CD14-positive monocyte (primary cell): Measurements from ENCODE around the gene MARCOL. TPM values are rescaled to one million over a fixed set of nuclear protein-coding genes. Genes with fewer than 3 reads are reported as not detected.

Experiments
- DNase-seq, 3 donors: peaks; one replicate each; pipeline ENCODE4 v3.0.0-alpha.2; 2011 to 2022
- H2AFZ ChIP-seq: 2 replicates; pipeline ENCODE4 v1.6.0; 2012; ENCODE audit warnings: mild to moderate bottlenecking, low read depth, low read length, inconsistent platforms; ENCODE audit not compliant: insufficient read depth, poor library complexity, severe bottlenecking
- H3K27ac ChIP-seq, 2 donors: 1 replicate in 1 of 2; 2 replicates in 1 of 2; pipeline ENCODE4 v1.5.1; 2012 to 2013; ENCODE audit warnings: low read length in 2 of 2, control low read depth in 1 of 2, inconsistent platforms in 1 of 2, low read depth in 1 of 2, mild to moderate bottlenecking in 1 of 2
- H3K27me3 ChIP-seq, 2 donors: one replicate each; pipeline versions ENCODE4 v1.6.0 to v1.6.1; 2011 to 2013; ENCODE audit warnings: low read length in 2 of 2; ENCODE audit not compliant: control insufficient read depth in 2 of 2, insufficient read depth in 2 of 2
- H3K36me3 ChIP-seq, 2 donors: replicated peaks in 1 of 2; 1 replicate in 1 of 2; 2 replicates in 1 of 2; pipeline versions ENCODE4 v1.5.1 to v1.6.1; 2012 to 2013; ENCODE audit warnings: low read length in 2 of 2, control low read depth in 1 of 2, inconsistent platforms in 1 of 2, mild to moderate bottlenecking in 1 of 2; ENCODE audit not compliant: insufficient read depth in 2 of 2, control insufficient read depth in 1 of 2
- H3K4me1 ChIP-seq, 2 donors: 1 replicate in 1 of 2; 2 replicates in 1 of 2; pipeline versions ENCODE4 v1.5.1 to v1.6.1; 2012 to 2013; ENCODE audit warnings: low read length in 2 of 2, control low read depth in 1 of 2, inconsistent platforms in 1 of 2, mild to moderate bottlenecking in 1 of 2, moderate library complexity in 1 of 2; ENCODE audit not compliant: insufficient read depth in 2 of 2, control insufficient read depth in 1 of 2
- H3K4me2 ChIP-seq: replicated peaks from 2 replicates; pipeline ENCODE3; 2012; ENCODE audit warnings: low read length, moderate library complexity, mild to moderate bottlenecking; ENCODE audit not compliant: poor library complexity, severe bottlenecking; ENCODE audit errors: extremely low read depth
- H3K4me3 ChIP-seq, 3 experiments: fragments of 200-600 bp in 1 of 3; sonication (generic) in 1 of 3; replicated peaks in 1 of 3; 1 replicate in 2 of 3; 2 replicates in 1 of 3; pipeline ENCODE4 v1.5.1; 2011 to 2013; ENCODE audit warnings: low read length in 3 of 3, mild to moderate bottlenecking in 3 of 3, control low read depth in 2 of 3, low read depth in 2 of 3, inconsistent platforms in 1 of 3, moderate library complexity in 1 of 3
- H3K79me2 ChIP-seq: 2 replicates; pipeline ENCODE4 v1.6.0; 2012; ENCODE audit warnings: mild to moderate bottlenecking, control low read depth, inconsistent platforms, low read length, moderate library complexity; ENCODE audit not compliant: insufficient read depth
- H3K9ac ChIP-seq: 2 replicates; pipeline ENCODE4 v1.6.0; 2017; ENCODE audit warnings: low read length, mild to moderate bottlenecking; ENCODE audit not compliant: insufficient read depth, poor library complexity, severe bottlenecking
- H3K9me3 ChIP-seq, 2 donors: replicated peaks in 1 of 2; 1 replicate in 1 of 2; 2 replicates in 1 of 2; pipeline versions ENCODE4 v1.5.1 to v1.6.1; 2012 to 2013; ENCODE audit warnings: low read length in 2 of 2, control low read depth in 1 of 2; ENCODE audit not compliant: control insufficient read depth in 1 of 2, insufficient read depth in 1 of 2
- H4K20me1 ChIP-seq: 2 replicates; pipeline ENCODE4 v1.6.0; 2012; ENCODE audit warnings: mild to moderate bottlenecking, low read length, control low read depth, moderate library complexity; ENCODE audit not compliant: insufficient read depth
- H3K27ac Mint-ChIP-seq, 7 donors: one replicate each; pipeline ENCODE4 v1.8.0; 2020; ENCODE audit warnings: mild to moderate bottlenecking in 7 of 7, mixed read lengths in 7 of 7, moderate library complexity in 6 of 7, inconsistent platforms in 2 of 7
- H3K27me3 Mint-ChIP-seq, 3 donors: one replicate each; pipeline ENCODE4 v1.8.0; 2021 to 2022; ENCODE audit warnings: low read depth in 3 of 3, mild to moderate bottlenecking in 3 of 3, mixed read lengths in 3 of 3, moderate library complexity in 3 of 3, inconsistent platforms in 1 of 3
- H3K36me3 Mint-ChIP-seq, 2 donors: one replicate each; pipeline ENCODE4 v1.8.0; 2020; ENCODE audit warnings: mixed read lengths in 2 of 2, inconsistent platforms in 1 of 2, mild to moderate bottlenecking in 1 of 2
- H3K4me1 Mint-ChIP-seq: one replicate; pipeline ENCODE4 v1.8.0; 2020; ENCODE audit warnings: mild to moderate bottlenecking, mixed read lengths
- H3K4me3 Mint-ChIP-seq, 2 donors: one replicate each; pipeline ENCODE4 v1.8.0; 2020; ENCODE audit warnings: mild to moderate bottlenecking in 2 of 2, mixed read lengths in 2 of 2, moderate library complexity in 1 of 2
- H3K9me3 Mint-ChIP-seq, 7 donors: one replicate each; pipeline ENCODE4 v1.8.0; 2020 to 2022; ENCODE audit warnings: mixed read lengths in 7 of 7, mild to moderate bottlenecking in 6 of 7, moderate library complexity in 6 of 7, inconsistent platforms in 2 of 7
- CTCF ChIP-seq: fragments of 200-600 bp; IDR thresholded peaks from one replicate; pipeline ENCODE4 v1.8.0; 2022; ENCODE audit warnings: antibody characterized with exemption, mild to moderate bottlenecking
- WGBS: methylation state at CpG from one replicate; pipeline ENCODE4 v1.1.5; 2013; ENCODE audit warnings: missing lambda C conversion rate; ENCODE audit not compliant: insufficient coverage; 5-methylcytosine and 5-hydroxymethylcytosine counted together
- intact Hi-C, 2 donors: fragments of 100-400 bp; cut with micrococcal nuclease; formaldehyde crosslinking; loops; one replicate each; pipeline versions ENCODE4 v1.15.0 to v1.15.1; 2023
- polyA plus RNA-seq, 3 donors: library from polyadenylated mRNA; depleted of rRNA in 1 of 3; unstranded in 2 of 3; stranded (reverse) in 1 of 3; fragments of 300-500 nt in 2 of 3; fragments of >200 nt in 1 of 3; fragmentation: Illumina TruSeq in 2 of 3; gene quantifications; 1 replicate in 2 of 3; 2 replicates in 1 of 3; pipeline ENCODE4 v1.2.3, GENCODE V29; 2012 to 2021

MARCOL gene
- polyA plus RNA-seq, 3 donors = not detected

- no peaks in the 10 kb centered on the region for H3K36me3 ChIP-seq
- no peak for TF ChIP-seq CTCF
- no peaks in the 10 kb centered on the region for H3K9me3 Mint-ChIP-seq
- H3K27me3 Mint-ChIP-seq = peaks cover 0 to 2% (median 0%) of the 10 kb centered on the region in 3 donors
- no peaks in the 10 kb centered on the region for H3K79me2 ChIP-seq
- H2AFZ ChIP-seq = no peak within 1 kb of the TSS
- peaks cover 19 to 29% of the 10 kb centered on the region in 2 donors for H3K4me1 ChIP-seq
- H3K27ac ChIP-seq = no peak within 1 kb of the TSS
- no peak within 1 kb of the TSS for H3K4me3 Mint-ChIP-seq
- H3K4me1 Mint-ChIP-seq = peaks cover 20% of the 10 kb centered on the region
- H3K27me3 ChIP-seq = no peaks in the 10 kb centered on the region
- intact Hi-C loops = no loop called here
- no CpG with 5 or more reads among the region's 2 CpGs for WGBS
- H3K4me3 ChIP-seq = no peak within 1 kb of the TSS
- no peak for DNase-seq
- H3K36me3 Mint-ChIP-seq = no peaks in the 10 kb centered on the region
- peak within 1 kb of the TSS in 1 of 7 donors; percentile 60 for H3K27ac Mint-ChIP-seq
- H4K20me1 ChIP-seq = no peaks in the 10 kb centered on the region
- no peak within 1 kb of the TSS for H3K9ac ChIP-seq
- no peaks in the 10 kb centered on the region for H3K9me3 ChIP-seq
- H3K4me2 ChIP-seq = no peak within 1 kb of the TSS
These were observed 35.7 kb upstream of the MARCOL start, which contains the start of gene SPINK6 for GRCh38 chr5:148202531-148203203. Gene SPINK6 (plus strand): TSS chr5:148203042. CDS start chr5:148203097, 55 bp downstream.

- Histone ChIP-seq H3K9ac (no peak overlapping the region), H3K9me3 (no peaks in the 10 kb centered on the region), H3K27me3 (no peaks in the 10 kb centered on the region), H4K20me1 (no peaks in the 10 kb centered on the region), H2AFZ (no peak overlapping the region), H3K79me2 (no peaks in the 10 kb centered on the region), H3K4me2 (peak overlapping the region; percentile 13), H3K4me1 (peaks cover 26 to 37% of the 10 kb centered on the region in 2 donors), H3K36me3 (no peaks in the 10 kb centered on the region), H3K27ac (peak overlapping the region in 1 of 2 donors; percentile 58), H3K4me3 (no peak overlapping the region)
- no CpG with 5 or more reads among the region's 4 CpGs for WGBS
- peak in 2 of 3 donors; percentile 45 to 48 for DNase-seq
- peaks cover 0 to 2% (median 0%) of the 10 kb centered on the region in 3 donors for H3K27me3 Mint-ChIP-seq
- H3K36me3 Mint-ChIP-seq = no peaks in the 10 kb centered on the region
- intact Hi-C loops = no loop called here
- TF ChIP-seq CTCF = no peak
- H3K27ac Mint-ChIP-seq = peak overlapping the region; percentile 31 to 88 (median 66)
- H3K9me3 Mint-ChIP-seq = no peaks in the 10 kb centered on the region
- peaks cover 30% of the 10 kb centered on the region for H3K4me1 Mint-ChIP-seq
- H3K4me3 Mint-ChIP-seq = no peak overlapping the region
These were observed 33.1 kb upstream of the MARCOL start for GRCh38 chr5:148205044-148205806.
